Measurements from ENCODE around the gene TAS2R39.

DNA sequence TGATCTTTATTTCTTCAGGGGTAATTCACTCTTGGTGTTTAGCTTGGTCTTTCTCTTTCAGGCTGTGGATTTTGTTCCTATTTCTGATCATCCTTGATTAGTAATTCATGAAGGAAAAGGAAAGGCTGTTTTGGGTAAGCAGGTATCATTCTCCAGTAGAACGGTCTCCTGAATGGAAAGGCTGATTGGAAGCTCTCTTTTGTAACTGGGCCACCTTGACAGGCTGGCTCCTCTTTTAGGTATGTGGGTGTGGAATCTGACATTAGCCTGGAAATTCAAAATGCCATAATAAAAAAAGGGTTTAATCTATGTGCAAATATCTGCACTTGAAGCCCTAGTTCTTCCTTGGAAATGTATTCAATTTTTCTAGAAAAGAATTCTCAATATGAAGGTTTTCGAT is 18.9 kb downstream of the TAS2R39 start:
- TF ChIP-seq POLR2A (IDR thresholded peaks at IDR 0.05; ENCODE audit: extremely low read depth, insufficient read length) = no peak
- TF ChIP-seq, protein P1, sequence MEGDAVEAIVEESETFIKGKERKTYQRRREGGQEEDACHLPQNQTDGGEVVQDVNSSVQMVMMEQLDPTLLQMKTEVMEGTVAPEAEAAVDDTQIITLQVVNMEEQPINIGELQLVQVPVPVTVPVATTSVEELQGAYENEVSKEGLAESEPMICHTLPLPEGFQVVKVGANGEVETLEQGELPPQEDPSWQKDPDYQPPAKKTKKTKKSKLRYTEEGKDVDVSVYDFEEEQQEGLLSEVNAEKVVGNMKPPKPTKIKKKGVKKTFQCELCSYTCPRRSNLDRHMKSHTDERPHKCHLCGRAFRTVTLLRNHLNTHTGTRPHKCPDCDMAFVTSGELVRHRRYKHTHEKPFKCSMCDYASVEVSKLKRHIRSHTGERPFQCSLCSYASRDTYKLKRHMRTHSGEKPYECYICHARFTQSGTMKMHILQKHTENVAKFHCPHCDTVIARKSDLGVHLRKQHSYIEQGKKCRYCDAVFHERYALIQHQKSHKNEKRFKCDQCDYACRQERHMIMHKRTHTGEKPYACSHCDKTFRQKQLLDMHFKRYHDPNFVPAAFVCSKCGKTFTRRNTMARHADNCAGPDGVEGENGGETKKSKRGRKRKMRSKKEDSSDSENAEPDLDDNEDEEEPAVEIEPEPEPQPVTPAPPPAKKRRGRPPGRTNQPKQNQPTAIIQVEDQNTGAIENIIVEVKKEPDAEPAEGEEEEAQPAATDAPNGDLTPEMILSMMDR (IDR thresholded peaks at IDR 0.05; ENCODE audit: low read depth, low read length) = no peak
- TF ChIP-seq MAX (IDR thresholded peaks at IDR 0.05; ENCODE audit: low read depth, low read length) = no peak
- TF ChIP-seq MYC (IDR thresholded peaks at IDR 0.05; ENCODE audit: low read depth, low read length) = no peak

Data from NB4 (cell line).